SU-DHL-6 (cell line): Measurements from ENCODE around the gene LARGE2.
"Not testable (repeated sequence)": the region's sequence is repeated elsewhere in the genome, so short reads cannot be mapped to it uniquely, and the experiment has no call there.

Source experiments
- H2AFZ ChIP-seq: fragments of 200-600 bp; sonication (generic); 2 replicates; pipeline ENCODE4 v1.6.1; 2014; ENCODE audit warnings: low read depth, mild to moderate bottlenecking, moderate library complexity, mixed read lengths, antibody characterized with exemption, low read length; ENCODE audit not compliant: severe bottlenecking
- H3F3A ChIP-seq: fragments of 200-600 bp; shearing (Covaris generic); 2 replicates; pipeline ENCODE4 v1.6.0; 2016; ENCODE audit warnings: antibody characterized with exemption, mild to moderate bottlenecking; ENCODE audit not compliant: insufficient read depth
- H3K27ac ChIP-seq: fragments of 200-600 bp; sonication (generic); 2 replicates; pipeline ENCODE4 v1.5.1; 2016; ENCODE audit warnings: low read depth, mild to moderate bottlenecking, low read length, moderate library complexity, mixed read lengths
- H3K27me3 ChIP-seq: fragments of 200-600 bp; sonication (generic), shearing (Covaris generic); 2 replicates; pipeline ENCODE4 v1.6.0; 2014; ENCODE audit warnings: mild to moderate bottlenecking, low read length
- H3K36me3 ChIP-seq: fragments of 200-600 bp; sonication (generic); 2 replicates; pipeline ENCODE4 v1.6.1; 2014; ENCODE audit warnings: mild to moderate bottlenecking, low read length, mixed read lengths
- H3K4me2 ChIP-seq: fragments of 300-600, 200-600 bp; shearing (Covaris generic), sonication (generic); 2 replicates; pipeline ENCODE4 v1.6.0; 2014; ENCODE audit warnings: low read length, low read depth, mild to moderate bottlenecking; ENCODE audit not compliant: poor library complexity, severe bottlenecking
- H3K4me3 ChIP-seq: fragments of 200-600 bp; sonication (generic); 2 replicates; pipeline ENCODE4 v1.5.1; 2014; ENCODE audit warnings: antibody characterized with exemption, low read length, mild to moderate bottlenecking, mixed read lengths; ENCODE audit not compliant: insufficient read depth, poor library complexity, severe bottlenecking
- H3K79me2 ChIP-seq: fragments of 200-600 bp; sonication (generic); 2 replicates; pipeline ENCODE4 v1.6.1; 2014; ENCODE audit warnings: mild to moderate bottlenecking, low read length, moderate library complexity; ENCODE audit not compliant: insufficient read depth
- H3K9ac ChIP-seq: fragments of 200-600 bp; sonication (generic); 2 replicates; pipeline ENCODE4 v1.7.0; 2014; ENCODE audit warnings: mild to moderate bottlenecking, low read length
- H3K9me2 ChIP-seq: fragments of 200-600 bp; sonication (generic); replicated peaks from 2 replicates; pipeline ENCODE4 v1.6.1; 2014; ENCODE audit warnings: low read length; ENCODE audit not compliant: insufficient read depth
- H3K9me3 ChIP-seq: fragments of 200-600 bp; sonication (generic); 2 replicates; pipeline ENCODE4 v1.6.1; 2014; ENCODE audit warnings: low read length, mixed read lengths; ENCODE audit not compliant: insufficient read depth
- H4K20me1 ChIP-seq: fragments of 200-600 bp; sonication (generic); 2 replicates; pipeline ENCODE4 v1.6.1; 2014; ENCODE audit warnings: low read depth, mild to moderate bottlenecking, antibody characterized with exemption, low read length, moderate library complexity, mixed read lengths
- CTCF ChIP-seq: fragments of 200-600 bp; sonication (generic); IDR thresholded peaks from one replicate; pipeline ENCODE4 v1.5.1; 2017; ENCODE audit warnings: antibody characterized with exemption, mild to moderate bottlenecking, low read length, moderate library complexity; ENCODE audit not compliant: insufficient read depth, poor library complexity, severe bottlenecking
- EZH2phosphoT487 ChIP-seq: fragments of 200-600 bp; sonication (generic), shearing (Covaris generic); conservative IDR thresholded peaks from 2 replicates; pipeline ENCODE4 v1.6.1; 2018; ENCODE audit warnings: mild to moderate bottlenecking, antibody characterized with exemption, low read length, moderate library complexity, mixed read lengths

Gene LARGE2

GRCh38 chr11:45901626-45902025, 20.8 kb upstream of the LARGE2 start:
- H4K20me1 ChIP-seq: no peaks in the 10 kb centered on the region

GRCh38 chr11:45902452-45903380, 19.7 kb upstream of the LARGE2 start:
- Histone ChIP-seq H3K27ac (no peak overlapping the region), H3K4me2 (no peak overlapping the region), H3K79me2 (no peaks in the 10 kb centered on the region), H3K9ac (no peak overlapping the region), H3K9me2 (no peaks in the 10 kb centered on the region), H3K9me3 (no peaks in the 10 kb centered on the region), H3K27me3 (no peaks in the 10 kb centered on the region), H3K4me3 (no peak overlapping the region), H3K36me3 (no peaks in the 10 kb centered on the region), H4K20me1 (no peaks in the 10 kb centered on the region), H3F3A (no peaks in the 10 kb centered on the region), H2AFZ (no peak overlapping the region)
- TF ChIP-seq CTCF (no peak), EZH2phosphoT487 (no peak)

More at GRCh38 chr11:45901626-45902025, 20.8 kb upstream of the LARGE2 start:
- H3K9ac ChIP-seq: no peak overlapping the region
- no peaks in the 10 kb centered on the region for H3K9me3 ChIP-seq
- H3F3A ChIP-seq: no peaks in the 10 kb centered on the region
- no peaks in the 10 kb centered on the region for H3K9me2 ChIP-seq
- no peaks in the 10 kb centered on the region for H3K36me3 ChIP-seq
- no peak overlapping the region for H3K4me3 ChIP-seq
- no peak overlapping the region for H3K27ac ChIP-seq
- no peaks in the 10 kb centered on the region for H3K27me3 ChIP-seq
- no peak for TF ChIP-seq EZH2phosphoT487
- no peak overlapping the region for H2AFZ ChIP-seq
- no peak overlapping the region for H3K4me2 ChIP-seq
- no peaks in the 10 kb centered on the region for H3K79me2 ChIP-seq

- Histone ChIP-seq H4K20me1 (no peaks in the 10 kb centered on the region), H3K9me2 (no peaks in the 10 kb centered on the region), H2AFZ (no peak overlapping the region), H3K36me3 (no peaks in the 10 kb centered on the region), H3K4me3 (no peak overlapping the region), H3F3A (no peaks in the 10 kb centered on the region), H3K27ac (no peak overlapping the region), H3K79me2 (no peaks in the 10 kb centered on the region), H3K4me2 (no peak overlapping the region), H3K9ac (no peak overlapping the region), H3K27me3 (no peaks in the 10 kb centered on the region), H3K9me3 (no peaks in the 10 kb centered on the region)
- no peak for TF ChIP-seq CTCF
- TF ChIP-seq EZH2phosphoT487: no peak
Observed at GRCh38 chr11:45904309-45904915, 18.0 kb upstream of the LARGE2 start.

GRCh38 chr11:45905095-45905494, 17.4 kb upstream of the LARGE2 start:
- Histone ChIP-seq H3K27ac (no peak overlapping the region), H3K9me2 (no peaks in the 10 kb centered on the region), H2AFZ (no peak overlapping the region), H3K9ac (no peak overlapping the region), H3K27me3 (no peaks in the 10 kb centered on the region), H3K4me2 (no peak overlapping the region), H3K9me3 (no peaks in the 10 kb centered on the region), H3K36me3 (no peaks in the 10 kb centered on the region), H3F3A (no peaks in the 10 kb centered on the region), H3K4me3 (no peak overlapping the region), H4K20me1 (no peaks in the 10 kb centered on the region), H3K79me2 (no peaks in the 10 kb centered on the region)
- TF ChIP-seq EZH2phosphoT487 (no peak), CTCF (no peak)

GRCh38 chr11:45905576-45905975, 16.9 kb upstream of the LARGE2 start:
- not testable (repeated sequence) for H3F3A ChIP-seq, H3K79me2 ChIP-seq, H2AFZ ChIP-seq, H3K9me2 ChIP-seq, H3K4me3 ChIP-seq, H3K9me3 ChIP-seq, H3K27me3 ChIP-seq, H4K20me1 ChIP-seq, H3K36me3 ChIP-seq, H3K9ac ChIP-seq, H3K27ac ChIP-seq, H3K4me2 ChIP-seq
